Hepatocyte (in vitro differentiated cells): ENCODE measurements around the gene FHDC1. TPM values are rescaled to one million over a fixed set of nuclear protein-coding genes. Genes with fewer than 3 reads are reported as not detected.

Source experiments
- DNase-seq: peaks from one replicate; pipeline ENCODE4 v3.0.0-alpha.2; 2016; ENCODE audit warnings: low spot score
- H2AFZ ChIP-seq: fragments of 200-600 bp; sonication (generic); 2 replicates; pipeline ENCODE4 v1.6.0; 2016; ENCODE audit warnings: antibody characterized with exemption, mild to moderate bottlenecking
- H3K27ac ChIP-seq: fragments of 200-600 bp; sonication (generic); 2 replicates; pipeline ENCODE4 v1.5.1; 2016; ENCODE audit warnings: mild to moderate bottlenecking
- H3K27me3 ChIP-seq: fragments of 200-600 bp; sonication (generic); 2 replicates; pipeline ENCODE4 v1.6.1; 2016
- H3K36me3 ChIP-seq: fragments of 200-600 bp; sonication (generic); replicated peaks from 2 replicates; pipeline ENCODE4 v1.5.1; 2016; ENCODE audit warnings: low read depth; ENCODE audit not compliant: insufficient read depth
- H3K4me1 ChIP-seq: fragments of 200-600 bp; sonication (generic); 2 replicates; pipeline ENCODE4 v1.5.1; 2016; ENCODE audit warnings: mild to moderate bottlenecking, moderate library complexity; ENCODE audit not compliant: insufficient read depth
- H3K4me2 ChIP-seq: fragments of 200-600 bp; sonication (generic); 2 replicates; pipeline ENCODE4 v1.6.0; 2016
- H3K4me3 ChIP-seq: fragments of 200-600 bp; sonication (generic); 2 replicates; pipeline ENCODE4 v1.5.1; 2016; ENCODE audit warnings: mild to moderate bottlenecking
- H3K79me2 ChIP-seq: fragments of 200-600 bp; sonication (generic); 2 replicates; pipeline ENCODE4 v1.6.0; 2017; ENCODE audit warnings: mild to moderate bottlenecking
- H3K9me2 ChIP-seq: fragments of 200-600 bp; sonication (generic); replicated peaks from 2 replicates; pipeline ENCODE4 v1.6.0; 2017; ENCODE audit warnings: mild to moderate bottlenecking; ENCODE audit not compliant: insufficient read depth
- H3K9me3 ChIP-seq: fragments of 200-600 bp; sonication (generic); 2 replicates; pipeline ENCODE4 v1.5.1; 2016; ENCODE audit warnings: low read depth, mild to moderate bottlenecking
- H4K20me1 ChIP-seq: fragments of 200-600 bp; sonication (generic); 2 replicates; pipeline ENCODE4 v1.6.0; 2016; ENCODE audit warnings: mild to moderate bottlenecking; ENCODE audit not compliant: insufficient read depth, poor library complexity, severe bottlenecking
- CTCF ChIP-seq: fragments of 200-600 bp; sonication (generic); IDR thresholded peaks from 2 replicates; pipeline ENCODE4 v1.5.1; 2016; ENCODE audit warnings: antibody characterized with exemption, mild to moderate bottlenecking; ENCODE audit not compliant: poor library complexity
- EZH2 ChIP-seq: fragments of 200-600 bp; sonication (generic); IDR thresholded peaks from 2 replicates; pipeline ENCODE4 v1.6.1; 2016; ENCODE audit warnings: antibody characterized with exemption, mild to moderate bottlenecking, borderline replicate concordance
- EZH2phosphoT487 ChIP-seq: fragments of 200-600 bp; sonication (generic); IDR thresholded peaks from one replicate; pipeline ENCODE4 v1.6.1; 2018; ENCODE audit warnings: antibody characterized with exemption, mild to moderate bottlenecking, low read depth, moderate library complexity; ENCODE audit not compliant: unreplicated experiment, severe bottlenecking
- WGBS: methylation state at CpG from one replicate; pipeline ENCODE4 v1.1.6; 2016; ENCODE audit warnings: low lambda C conversion rate; ENCODE audit errors: missing lambda C conversion rate; 5-methylcytosine and 5-hydroxymethylcytosine counted together
- polyA plus RNA-seq: library from polyadenylated mRNA; unstranded; fragments of >200 nt; fragmentation: Nextera tagmentation; extraction: Ambion mirVana; gene quantifications from 2 replicates; pipeline ENCODE4 v1.2.1, GENCODE V29; 2016
- total RNA-seq: library from RNA; depleted of rRNA; stranded (reverse); fragments of >200 nt; gene quantifications from 2 replicates; pipeline ENCODE4 v1.2.3, GENCODE V29; 2014

FHDC1 gene
- total and polyA plus RNA-seq, 2 experiments from 2014 or later: 2.1 to 3.1 TPM

DNA sequence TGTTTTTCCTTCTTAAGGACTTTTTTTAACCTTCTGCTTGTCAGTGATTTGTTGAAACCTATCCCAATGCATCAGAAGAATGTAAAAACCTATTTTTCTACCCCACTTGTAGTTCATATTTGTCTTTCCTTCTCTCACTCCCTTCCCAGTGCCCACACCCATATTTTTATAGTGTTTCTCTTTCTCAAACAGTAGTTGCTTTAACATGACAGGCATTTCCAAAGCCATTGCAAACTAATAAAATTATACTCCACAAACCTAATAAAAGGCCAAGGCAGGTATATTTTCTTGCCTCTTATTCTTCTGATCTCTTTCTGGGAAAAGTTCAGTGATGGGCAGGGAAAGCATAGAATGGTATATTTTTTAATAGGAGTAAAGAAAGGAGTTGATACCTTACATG is 35.7 kb upstream of the FHDC1 start:
- no peak overlapping the region for H3K4me2 ChIP-seq
- no peaks in the 10 kb centered on the region for H3K4me1 ChIP-seq
- H3K27ac ChIP-seq: no peak overlapping the region
- no peaks in the 10 kb centered on the region for H3K9me3 ChIP-seq
- H3K4me3 ChIP-seq: no peak overlapping the region
- H3K36me3 ChIP-seq: no peaks in the 10 kb centered on the region
- DNase-seq: no peak
- no peak for TF ChIP-seq EZH2phosphoT487
- no peak for TF ChIP-seq EZH2
- no peak for TF ChIP-seq CTCF
- H2AFZ ChIP-seq: no peak overlapping the region
- no peaks in the 10 kb centered on the region for H3K27me3 ChIP-seq
- H3K9me2 ChIP-seq: no peaks in the 10 kb centered on the region
- H4K20me1 ChIP-seq: no peaks in the 10 kb centered on the region
- H3K79me2 ChIP-seq: no peaks in the 10 kb centered on the region

DNA sequence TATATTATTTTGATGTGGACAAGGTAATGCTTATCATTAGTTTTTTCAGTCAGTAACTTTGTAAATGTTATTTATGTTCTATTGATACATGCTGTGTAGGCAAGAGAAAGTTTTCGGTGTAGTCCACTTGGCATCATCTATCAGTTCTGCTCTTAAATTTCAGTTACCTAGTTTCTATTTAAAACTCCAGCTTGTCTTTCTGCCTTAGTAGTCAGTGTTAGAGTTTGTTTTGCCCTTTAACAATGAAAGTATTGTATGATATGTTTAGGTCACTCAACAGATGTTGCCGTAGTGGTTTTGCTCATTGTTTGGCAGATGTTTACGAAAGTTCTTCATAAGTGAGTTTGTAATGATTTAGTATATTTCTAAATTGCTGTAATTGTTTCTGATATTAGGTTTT is 34.9 kb upstream of the FHDC1 start:
- Histone ChIP-seq H4K20me1 (no peaks in the 10 kb centered on the region), H3K9me2 (no peaks in the 10 kb centered on the region), H3K4me2 (no peak overlapping the region), H3K27ac (no peak overlapping the region), H2AFZ (no peak overlapping the region), H3K27me3 (no peaks in the 10 kb centered on the region), H3K4me3 (no peak overlapping the region), H3K36me3 (no peaks in the 10 kb centered on the region), H3K79me2 (no peaks in the 10 kb centered on the region), H3K9me3 (no peaks in the 10 kb centered on the region), H3K4me1 (no peaks in the 10 kb centered on the region)
- TF ChIP-seq EZH2phosphoT487 (no peak), EZH2 (no peak)
- WGBS: 87% methylated on average over 3 of the region's 3 CpGs
- no peak for DNase-seq

GRCh38 chr4:152903658-152904057 is 32.5 kb upstream of the FHDC1 start:
- Histone ChIP-seq H3K79me2 (no peaks in the 10 kb centered on the region), H3K27me3 (no peaks in the 10 kb centered on the region), H3K9me2 (no peaks in the 10 kb centered on the region), H3K4me2 (no peak overlapping the region), H3K4me3 (no peak overlapping the region), H4K20me1 (no peaks in the 10 kb centered on the region), H3K27ac (no peak overlapping the region), H2AFZ (no peak overlapping the region), H3K4me1 (no peaks in the 10 kb centered on the region), H3K9me3 (no peaks in the 10 kb centered on the region), H3K36me3 (no peaks in the 10 kb centered on the region)
- DNase-seq: no peak
- TF ChIP-seq CTCF (no peak), EZH2 (no peak), EZH2phosphoT487 (no peak)

DNA sequence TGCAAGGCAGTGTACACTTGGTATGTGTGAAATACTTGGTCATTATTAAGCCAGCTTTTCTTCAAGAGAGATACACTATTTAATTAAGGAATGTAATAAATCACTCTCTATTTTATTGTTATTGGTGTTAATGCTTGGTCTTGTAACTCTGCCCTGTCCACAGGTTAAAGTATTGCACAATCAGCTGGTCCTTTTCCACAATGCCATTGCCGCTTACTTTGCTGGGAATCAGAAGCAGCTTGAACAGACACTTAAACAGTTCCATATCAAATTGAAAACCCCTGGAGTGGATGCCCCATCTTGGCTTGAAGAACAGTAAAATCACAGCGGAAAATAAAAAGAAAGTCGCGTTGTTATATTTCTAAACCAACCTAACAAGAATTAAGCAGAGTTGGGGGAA is 26.2 kb upstream of the FHDC1 start:
- Histone ChIP-seq H3K9me3 (no peaks in the 10 kb centered on the region), H3K27me3 (no peaks in the 10 kb centered on the region), H3K4me2 (no peak overlapping the region), H4K20me1 (no peaks in the 10 kb centered on the region), H3K4me1 (no peaks in the 10 kb centered on the region), H3K36me3 (no peaks in the 10 kb centered on the region), H3K4me3 (no peak overlapping the region), H3K27ac (no peak overlapping the region), H3K79me2 (no peaks in the 10 kb centered on the region), H3K9me2 (no peaks in the 10 kb centered on the region), H2AFZ (no peak overlapping the region)
- 97% methylated on average over 4 of the region's 4 CpGs for WGBS
- DNase-seq: no peak
- no peak for TF ChIP-seq CTCF
- TF ChIP-seq EZH2: no peak
- TF ChIP-seq EZH2phosphoT487: no peak
